ENCODE results near the gene CD2.

The CD2 gene

DNA sequence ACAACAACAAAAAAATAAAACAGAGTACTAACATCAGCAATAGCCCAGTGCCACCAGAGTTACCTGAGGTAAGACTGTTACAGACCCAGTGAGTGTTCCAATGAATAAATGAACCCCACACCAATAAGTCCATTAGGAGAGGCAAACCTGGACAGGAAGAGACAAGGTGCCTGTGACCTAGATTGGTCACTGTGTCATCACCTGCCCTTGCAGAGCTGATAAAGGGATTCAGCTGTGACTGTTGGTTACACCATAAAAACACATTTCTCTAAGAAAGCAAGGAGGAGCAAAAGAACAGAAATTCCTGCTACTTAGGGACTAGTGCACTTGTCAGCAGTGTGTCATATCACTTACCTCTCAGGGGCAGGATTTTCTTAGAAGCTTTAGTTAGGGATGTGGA is 37.5 kb downstream of the CD2 start:
- DNase-seq = no peak

DNA sequence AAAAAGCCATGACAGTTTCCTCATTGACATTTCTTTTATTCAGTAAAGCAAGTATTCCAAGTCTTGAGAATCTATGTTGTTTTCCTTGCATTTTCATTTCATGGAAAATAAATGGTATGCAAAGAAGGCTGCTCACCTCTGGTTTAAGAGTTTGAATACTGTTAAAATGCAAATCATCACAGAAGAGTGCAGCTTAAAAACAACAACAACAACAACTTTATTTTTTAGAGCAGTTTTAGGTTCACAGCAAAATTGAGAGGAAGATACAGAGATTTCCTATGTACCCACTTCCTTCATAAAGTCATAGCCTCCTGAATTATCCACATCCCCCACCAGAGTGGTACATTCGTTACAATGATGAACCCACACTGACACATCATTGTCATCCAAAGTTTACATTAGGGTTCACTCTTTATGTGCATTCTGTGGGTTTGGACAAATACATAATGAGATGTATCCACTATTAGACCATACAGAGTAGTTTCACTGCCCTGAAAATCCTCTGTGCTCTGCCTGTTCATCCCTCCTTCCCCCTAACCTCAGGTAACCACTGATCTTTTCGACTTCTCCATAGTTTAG is 39.2 kb downstream of the CD2 start:
- DNase-seq = no peak

- no peak for DNase-seq
These were observed 40.1 kb downstream of the CD2 start for GRCh38 chr1:116794371-116794770.

- no peak for DNase-seq
These were observed 40.7 kb downstream of the CD2 start for GRCh38 chr1:116794804-116795481.

DNA sequence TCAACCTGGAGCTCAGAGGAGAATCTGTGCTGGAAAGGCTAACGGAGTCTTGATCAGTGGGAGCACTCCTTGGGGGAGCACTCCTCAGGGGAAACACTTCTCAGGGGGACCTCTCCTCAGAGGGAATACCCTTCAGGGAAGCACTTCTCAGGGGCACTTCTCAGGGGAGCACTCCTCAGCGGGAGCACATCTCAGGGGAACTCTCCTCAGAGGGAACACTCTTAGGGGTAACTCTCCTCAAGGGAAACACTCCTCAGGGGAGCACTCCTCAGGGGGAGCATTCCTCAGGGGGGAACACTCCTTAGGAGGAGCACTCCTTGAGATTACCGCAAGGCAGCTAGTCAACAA is 41.2 kb downstream of the CD2 start:
- no peak for DNase-seq

- DNase-seq = no peak
These were observed 50.5 kb downstream of the CD2 start for GRCh38 chr1:116804736-116805135.

DNA sequence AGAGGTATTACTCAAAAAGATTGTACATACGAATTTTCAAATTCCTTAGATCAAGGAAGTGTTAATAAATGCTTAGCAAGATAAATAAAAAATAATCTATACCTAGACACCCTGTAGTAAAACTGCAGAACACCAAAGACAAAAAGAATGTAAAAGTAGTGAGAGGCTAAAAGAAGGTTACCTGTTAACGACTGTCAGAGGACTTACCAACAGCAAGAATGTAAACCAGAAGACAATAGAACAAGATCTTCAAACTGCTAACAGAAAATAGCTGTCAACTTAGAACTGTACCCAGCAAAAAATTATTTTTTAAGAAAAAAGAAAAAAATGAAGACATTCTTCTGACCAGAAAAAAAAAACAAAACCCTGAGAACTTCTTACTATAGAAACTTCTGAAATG is 51.2 kb downstream of the CD2 start:
- DNase-seq = no peak

GRCh38 chr1:116806245-116806644 is 52.0 kb downstream of the CD2 start:
- DNase-seq = peak; percentile 72

DNA sequence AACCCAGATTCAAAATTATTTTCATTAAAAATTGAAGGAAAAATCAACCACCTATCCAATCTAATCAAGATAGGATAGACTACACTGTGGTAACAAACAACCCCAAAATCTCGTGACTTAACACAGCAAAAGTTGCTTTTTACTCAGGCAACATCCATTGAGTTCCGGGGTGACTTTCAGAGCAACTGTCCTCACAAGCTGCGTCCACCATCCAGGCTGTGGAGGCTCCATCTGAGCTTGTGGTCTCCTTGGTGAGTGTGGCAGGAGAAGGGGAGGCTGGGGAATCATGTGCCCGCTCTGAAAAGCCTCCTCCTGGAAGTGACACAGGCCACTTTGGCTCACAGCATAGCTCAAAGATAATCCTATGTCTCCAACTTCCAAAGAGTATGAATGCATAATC is 52.4 kb downstream of the CD2 start:
- DNase-seq = no peak

DNA sequence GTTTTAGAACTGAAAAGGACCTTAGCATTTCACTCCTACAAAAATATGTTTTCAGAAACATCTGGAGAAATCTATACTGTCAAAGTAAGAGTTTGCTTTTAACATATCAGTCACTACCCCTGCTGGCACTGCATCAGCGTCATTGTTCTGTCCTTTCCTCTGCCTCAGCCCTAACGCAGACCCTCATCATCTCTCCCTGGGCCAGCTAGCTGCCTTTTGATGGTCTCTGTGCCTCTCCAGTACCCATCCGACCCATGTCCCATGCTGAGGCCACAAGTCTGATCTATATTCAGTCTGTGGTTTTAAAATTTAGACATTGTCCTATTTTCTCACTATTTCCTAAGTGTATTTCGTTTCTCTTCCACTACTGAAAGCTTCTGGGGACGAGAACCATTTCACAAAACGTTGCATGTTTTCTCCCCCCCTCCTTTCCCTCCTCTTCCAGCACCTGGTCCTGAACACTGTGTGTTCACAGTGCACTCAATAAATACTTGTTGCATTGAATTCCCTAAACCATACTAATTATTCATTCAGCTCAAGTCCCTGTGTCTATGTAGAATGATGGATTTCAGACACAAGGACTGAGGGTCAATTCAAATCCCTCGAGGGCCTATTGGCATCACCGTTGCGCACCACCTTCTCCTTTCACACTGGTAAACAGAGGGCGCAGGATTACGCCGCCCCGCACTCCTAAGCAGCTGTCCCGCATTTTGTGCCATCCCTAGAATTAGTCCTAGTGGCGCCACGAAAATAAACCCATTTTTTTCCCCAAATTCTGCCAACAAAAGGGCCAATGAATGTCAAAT is 53.4 kb downstream of the CD2 start:
- DNase-seq = no peak

GRCh38 chr1:116808200-116808847 is 54.1 kb downstream of the CD2 start:
- DNase-seq = no peak

DNA sequence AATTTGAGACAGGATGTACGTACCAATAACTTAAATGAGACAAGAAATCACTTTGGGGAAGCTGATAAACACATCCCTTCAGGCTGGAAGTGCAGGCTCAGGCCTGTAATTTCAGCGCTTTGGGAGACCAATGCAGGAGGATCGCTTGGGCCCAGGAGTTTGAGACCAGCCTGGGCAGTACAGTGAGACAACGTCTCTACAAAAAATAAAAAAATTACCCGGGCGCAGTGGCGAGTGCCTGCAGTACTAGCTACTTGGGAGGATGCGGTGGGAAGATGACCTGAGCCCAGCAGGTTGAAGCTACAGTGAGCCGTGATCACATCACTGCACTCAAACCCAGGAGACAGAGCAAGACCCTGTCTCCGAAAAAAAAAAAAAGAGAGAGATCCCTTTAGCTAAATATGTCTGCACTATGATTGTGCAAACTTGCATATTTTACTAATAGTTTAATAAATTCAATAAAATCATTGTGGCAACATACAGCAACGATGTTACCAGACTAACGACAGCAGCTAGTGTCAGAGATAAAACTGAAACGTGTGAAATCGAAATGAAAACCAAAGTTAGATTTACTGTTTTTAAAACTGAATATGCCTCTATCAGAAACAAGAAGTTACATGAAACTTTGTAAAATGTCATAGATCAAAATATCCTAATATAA is 54.7 kb downstream of the CD2 start:
- no peak for DNase-seq

- DNase-seq = no peak
These were observed 57.1 kb downstream of the CD2 start for GRCh38 chr1:116811321-116811720.

GRCh38 chr1:116814926-116815723 is 60.9 kb downstream of the CD2 start:
- DNase-seq = no peak

DNA sequence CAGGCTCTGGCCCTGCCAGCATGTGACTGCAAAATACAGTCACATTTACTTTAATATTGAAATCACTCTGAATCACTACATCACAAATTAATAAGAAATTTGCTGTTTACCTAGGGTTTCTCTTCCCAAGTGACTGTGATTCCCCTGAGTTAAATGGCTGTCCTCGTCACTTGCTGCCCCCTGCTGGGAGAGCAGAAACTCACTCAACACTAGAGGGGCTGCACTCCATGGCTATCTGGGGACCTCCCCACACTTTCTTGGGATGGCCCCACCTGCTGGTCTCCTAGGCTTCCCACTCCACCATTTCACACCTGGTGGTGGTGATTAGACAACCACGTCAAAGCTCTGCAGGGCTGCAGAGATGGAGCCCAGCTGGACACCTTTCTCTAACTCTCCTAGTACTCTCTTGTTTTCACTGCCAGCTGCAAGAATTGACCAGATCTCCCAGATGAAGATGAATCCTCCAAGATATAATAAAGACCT is 63.4 kb downstream of the CD2 start:
- DNase-seq = peak; percentile 82

Data from stimulated activated CD4-positive, alpha-beta T cell treated with anti-CD3 and anti-CD28 coated beads, Interleukin-4, amount 100 ng/mL, for 1 hour (primary cell).